ENCODE results near the gene MDN1. TPM values are rescaled to one million over a fixed set of nuclear protein-coding genes. Genes with fewer than 3 reads are reported as not detected.

Gene MDN1
- total RNA-seq, 2 experiments from 2014 or later, result 48.6 to 62.3 TPM

DNA sequence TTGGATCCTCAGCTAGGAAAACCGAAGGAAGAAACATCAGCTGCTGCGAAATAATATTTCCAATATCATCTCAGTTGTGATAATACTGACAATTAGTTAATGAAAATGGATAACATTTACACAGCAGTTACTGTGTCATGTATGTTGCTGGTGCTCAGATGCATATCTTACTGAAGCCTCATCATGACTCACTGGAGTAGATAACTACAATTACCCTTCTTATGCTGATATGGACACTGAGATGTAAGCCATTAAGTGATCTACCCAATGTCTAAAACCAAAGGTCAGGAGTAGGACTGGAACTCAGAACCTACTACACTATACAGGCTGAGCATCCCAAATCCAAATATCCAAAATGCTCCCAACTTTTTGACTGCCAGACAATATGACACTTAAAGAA is 126.4 kb downstream of the MDN1 start:
- Histone ChIP-seq H2AFZ (ENCODE audit: low read length) (no peak overlapping the region), H3K4me3 (ENCODE audit: low read depth, low read length, poor library complexity, severe bottlenecking) (no peak overlapping the region), H3K27ac (ENCODE audit: low read depth, low read length, poor library complexity, severe bottlenecking) (no peak overlapping the region), H3K36me3 (ENCODE audit: insufficient read depth, low read length) (peaks cover 99% of the 10 kb centered on the region), H3K4me1 (ENCODE audit: insufficient read depth, low read length, poor library complexity, severe bottlenecking) (peaks cover 6% of the 10 kb centered on the region), H4K20me1 (ENCODE audit: insufficient read depth, low read length) (0 out of 2 replicates have a peak, but pooled peaks cover 3% of the 10 kb centered on the region), H3K9me2 (ENCODE audit: insufficient read depth, low read length) (no peaks in the 10 kb centered on the region), H3K9me3 (ENCODE audit: low read length) (no peaks in the 10 kb centered on the region), H3K4me2 (ENCODE audit: low read length) (no peak overlapping the region), H3K79me2 (ENCODE audit: insufficient read depth, low read depth, low read length) (no peaks in the 10 kb centered on the region)
- intact Hi-C loops (cut with micrococcal nuclease; ENCODE audit: unreplicated experiment), result no loop called here
- TF ChIP-seq, protein P1, sequence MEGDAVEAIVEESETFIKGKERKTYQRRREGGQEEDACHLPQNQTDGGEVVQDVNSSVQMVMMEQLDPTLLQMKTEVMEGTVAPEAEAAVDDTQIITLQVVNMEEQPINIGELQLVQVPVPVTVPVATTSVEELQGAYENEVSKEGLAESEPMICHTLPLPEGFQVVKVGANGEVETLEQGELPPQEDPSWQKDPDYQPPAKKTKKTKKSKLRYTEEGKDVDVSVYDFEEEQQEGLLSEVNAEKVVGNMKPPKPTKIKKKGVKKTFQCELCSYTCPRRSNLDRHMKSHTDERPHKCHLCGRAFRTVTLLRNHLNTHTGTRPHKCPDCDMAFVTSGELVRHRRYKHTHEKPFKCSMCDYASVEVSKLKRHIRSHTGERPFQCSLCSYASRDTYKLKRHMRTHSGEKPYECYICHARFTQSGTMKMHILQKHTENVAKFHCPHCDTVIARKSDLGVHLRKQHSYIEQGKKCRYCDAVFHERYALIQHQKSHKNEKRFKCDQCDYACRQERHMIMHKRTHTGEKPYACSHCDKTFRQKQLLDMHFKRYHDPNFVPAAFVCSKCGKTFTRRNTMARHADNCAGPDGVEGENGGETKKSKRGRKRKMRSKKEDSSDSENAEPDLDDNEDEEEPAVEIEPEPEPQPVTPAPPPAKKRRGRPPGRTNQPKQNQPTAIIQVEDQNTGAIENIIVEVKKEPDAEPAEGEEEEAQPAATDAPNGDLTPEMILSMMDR (conservative IDR thresholded peaks at IDR 0.05; ENCODE audit: low read length), result no peak
- no peak for TF ChIP-seq EZH2phosphoT487 (IDR thresholded peaks at IDR 0.05; ENCODE audit: borderline replicate concordance, low read depth, low read length)
- DNase-seq (ENCODE audit: low spot score), result no peak
- ChIA-PET POLR2A (no interaction called here), CTCF (ENCODE audit: unreplicated experiment) (no interaction called here)
- no TSS peak for BruUV-seq (replicated peaks)

GRCh38 chr6:89692256-89692655 is 127.3 kb downstream of the MDN1 start:
- Histone ChIP-seq H3K79me2 (ENCODE audit: insufficient read depth, low read depth, low read length) (no peaks in the 10 kb centered on the region), H3K36me3 (ENCODE audit: insufficient read depth, low read length) (peaks cover 99% of the 10 kb centered on the region), H2AFZ (ENCODE audit: low read length) (no peak overlapping the region), H3K9me2 (ENCODE audit: insufficient read depth, low read length) (no peaks in the 10 kb centered on the region), H3K27ac (ENCODE audit: low read depth, low read length, poor library complexity, severe bottlenecking) (no peak overlapping the region), H3K4me3 (ENCODE audit: low read depth, low read length, poor library complexity, severe bottlenecking) (no peak overlapping the region), H3K4me2 (ENCODE audit: low read length) (no peak overlapping the region), H4K20me1 (ENCODE audit: insufficient read depth, low read length) (0 out of 2 replicates have a peak, but pooled peaks cover 3% of the 10 kb centered on the region), H3K9me3 (ENCODE audit: low read length) (no peaks in the 10 kb centered on the region), H3K4me1 (ENCODE audit: insufficient read depth, low read length, poor library complexity, severe bottlenecking) (peaks cover 6% of the 10 kb centered on the region)
- no peak for DNase-seq (ENCODE audit: low spot score)
- intact Hi-C loops (cut with micrococcal nuclease; ENCODE audit: unreplicated experiment), result no loop called here
- POLR2A ChIA-PET, result interaction anchor here (0.6 to 1.4 kb wide), 2 partner anchors 9 to 279 kb away, joined by 3 to 4 read pairs; no protein-coding TSS in a partner anchor
- CTCF ChIA-PET (ENCODE audit: unreplicated experiment), result no interaction called here
- no peak for TF ChIP-seq EZH2phosphoT487 (IDR thresholded peaks at IDR 0.05; ENCODE audit: borderline replicate concordance, low read depth, low read length)
- TF ChIP-seq, protein P1 (conservative IDR thresholded peaks at IDR 0.05; ENCODE audit: low read length), result no peak
- no TSS peak for BruUV-seq (replicated peaks)

- Histone ChIP-seq H3K36me3 (ENCODE audit: insufficient read depth, low read length) (peaks cover 98% of the 10 kb centered on the region), H3K4me2 (ENCODE audit: low read length) (no peak overlapping the region), H3K27ac (ENCODE audit: low read depth, low read length, poor library complexity, severe bottlenecking) (no peak overlapping the region), H3K79me2 (ENCODE audit: insufficient read depth, low read depth, low read length) (no peaks in the 10 kb centered on the region), H3K4me3 (ENCODE audit: low read depth, low read length, poor library complexity, severe bottlenecking) (no peak overlapping the region), H3K4me1 (ENCODE audit: insufficient read depth, low read length, poor library complexity, severe bottlenecking) (peaks cover 6% of the 10 kb centered on the region), H3K9me2 (ENCODE audit: insufficient read depth, low read length) (no peaks in the 10 kb centered on the region), H2AFZ (ENCODE audit: low read length) (no peak overlapping the region), H4K20me1 (ENCODE audit: insufficient read depth, low read length) (0 out of 2 replicates have a peak, but pooled peaks cover 3% of the 10 kb centered on the region), H3K9me3 (ENCODE audit: low read length) (no peaks in the 10 kb centered on the region)
- TF ChIP-seq, protein P1 (conservative IDR thresholded peaks at IDR 0.05; ENCODE audit: low read length), result no peak
- no peak for TF ChIP-seq EZH2phosphoT487 (IDR thresholded peaks at IDR 0.05; ENCODE audit: borderline replicate concordance, low read depth, low read length)
- no peak for DNase-seq (ENCODE audit: low spot score)
- POLR2A ChIA-PET, result interaction anchor here (1.4 kb wide), 1 partner anchor 8 kb away, joined by 4 read pairs; no protein-coding TSS in a partner anchor
- BruUV-seq (replicated peaks), result no TSS peak
- intact Hi-C loops (cut with micrococcal nuclease; ENCODE audit: unreplicated experiment), result no loop called here
- CTCF ChIA-PET (ENCODE audit: unreplicated experiment), result no interaction called here
Measured at GRCh38 chr6:89690944-89691324, 128.7 kb downstream of the MDN1 start.

All from OCI-LY7 (cell line).